Fibroblast of the aortic adventitia (primary cell): ENCODE data around the gene PARS2. TPM values are rescaled to one million over a fixed set of nuclear protein-coding genes. Genes with fewer than 3 reads are reported as not detected.

Source experiments
- DNase-seq: peaks from one replicate; pipeline ENCODE4 v3.0.0-alpha.2; 2010; ENCODE audit warnings: low read depth
- H3K4me3 ChIP-seq: 2 replicates; pipeline ENCODE4 v1.5.1; 2011; ENCODE audit warnings: low read depth, mild to moderate bottlenecking, control low read depth, low read length, moderate library complexity
- total RNA-seq: library from RNA; depleted of rRNA; stranded (reverse); fragments of >200 nt; gene quantifications from 2 replicates; pipeline ENCODE4 v1.2.3, GENCODE V29; 2012; ENCODE audit warnings: low replicate concordance
- TF ChIP-seq, protein P1 (sequence below): IDR thresholded peaks from 2 replicates; pipeline ENCODE4 v1.5.1; 2011; ENCODE audit warnings: mild to moderate bottlenecking, low read length, control low read depth, inconsistent platforms; ENCODE audit not compliant: insufficient read depth

Gene PARS2
- total RNA-seq, 1 donor, result 4.1 TPM

DNA sequence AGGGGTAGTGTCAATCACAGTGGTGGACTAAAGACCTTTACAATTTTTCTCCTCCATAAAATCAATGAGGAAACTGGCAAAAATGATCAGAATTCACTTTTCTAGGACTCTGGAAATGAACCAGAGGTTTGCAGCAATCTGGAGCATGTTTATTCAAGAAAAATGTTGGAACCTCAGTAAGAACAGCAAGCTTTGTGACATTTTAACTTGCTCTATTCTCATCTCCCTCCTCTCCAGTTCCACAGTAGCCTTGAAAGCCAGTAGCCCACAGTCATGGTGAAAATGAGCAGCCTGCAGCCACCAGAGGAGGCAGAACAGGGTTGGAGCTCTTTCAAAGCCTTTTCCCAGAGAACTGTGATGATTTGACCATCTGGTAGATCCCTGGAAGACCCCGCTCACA is 39.6 kb downstream of the PARS2 start:
- TF ChIP-seq, protein P1, sequence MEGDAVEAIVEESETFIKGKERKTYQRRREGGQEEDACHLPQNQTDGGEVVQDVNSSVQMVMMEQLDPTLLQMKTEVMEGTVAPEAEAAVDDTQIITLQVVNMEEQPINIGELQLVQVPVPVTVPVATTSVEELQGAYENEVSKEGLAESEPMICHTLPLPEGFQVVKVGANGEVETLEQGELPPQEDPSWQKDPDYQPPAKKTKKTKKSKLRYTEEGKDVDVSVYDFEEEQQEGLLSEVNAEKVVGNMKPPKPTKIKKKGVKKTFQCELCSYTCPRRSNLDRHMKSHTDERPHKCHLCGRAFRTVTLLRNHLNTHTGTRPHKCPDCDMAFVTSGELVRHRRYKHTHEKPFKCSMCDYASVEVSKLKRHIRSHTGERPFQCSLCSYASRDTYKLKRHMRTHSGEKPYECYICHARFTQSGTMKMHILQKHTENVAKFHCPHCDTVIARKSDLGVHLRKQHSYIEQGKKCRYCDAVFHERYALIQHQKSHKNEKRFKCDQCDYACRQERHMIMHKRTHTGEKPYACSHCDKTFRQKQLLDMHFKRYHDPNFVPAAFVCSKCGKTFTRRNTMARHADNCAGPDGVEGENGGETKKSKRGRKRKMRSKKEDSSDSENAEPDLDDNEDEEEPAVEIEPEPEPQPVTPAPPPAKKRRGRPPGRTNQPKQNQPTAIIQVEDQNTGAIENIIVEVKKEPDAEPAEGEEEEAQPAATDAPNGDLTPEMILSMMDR, result no peak
- no peak overlapping the region for H3K4me3 ChIP-seq
- no peak for DNase-seq

DNA sequence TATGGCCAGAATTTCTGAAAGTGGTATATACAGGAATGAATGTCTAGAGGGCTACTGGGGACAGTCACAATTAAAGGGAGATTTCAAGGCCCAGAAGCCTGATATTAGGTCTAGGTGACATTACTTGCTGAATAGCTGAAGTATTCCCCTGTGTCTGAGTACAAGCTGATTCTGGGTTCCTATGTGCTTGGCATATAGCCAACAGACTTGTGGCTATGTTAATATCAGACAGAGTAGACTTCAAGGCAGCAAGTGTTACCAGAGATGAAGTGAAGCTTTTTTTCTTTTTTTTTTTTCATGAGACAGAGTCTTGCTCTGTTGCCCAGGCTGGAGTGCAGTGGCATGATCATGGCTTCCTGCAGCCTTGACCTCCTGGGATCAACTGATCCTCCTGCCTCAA is 40.3 kb downstream of the PARS2 start:
- TF ChIP-seq, protein P1, result no peak
- H3K4me3 ChIP-seq, result no peak overlapping the region
- DNase-seq, result no peak

DNA sequence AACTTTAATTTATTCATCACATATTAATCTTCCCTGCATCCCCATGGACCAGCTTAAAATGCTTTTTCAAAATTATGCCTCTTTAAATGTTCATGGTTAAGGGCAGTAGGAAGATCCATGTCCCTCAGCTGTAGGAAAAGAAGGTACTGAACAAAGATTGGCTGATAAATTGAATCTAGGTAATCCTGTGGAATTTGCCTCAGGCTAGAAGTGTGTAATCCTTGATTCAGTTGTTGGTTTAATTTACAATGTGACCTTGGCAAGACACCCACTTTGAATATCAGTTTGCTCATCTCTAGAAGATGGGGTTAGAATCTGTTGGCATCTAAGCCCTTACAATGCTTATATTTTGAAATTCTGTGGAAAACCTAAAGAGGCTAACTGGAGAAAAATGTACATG is 42.6 kb downstream of the PARS2 start:
- H3K4me3 ChIP-seq, result no peak overlapping the region
- TF ChIP-seq, protein P1, result no peak
- DNase-seq, result no peak

DNA sequence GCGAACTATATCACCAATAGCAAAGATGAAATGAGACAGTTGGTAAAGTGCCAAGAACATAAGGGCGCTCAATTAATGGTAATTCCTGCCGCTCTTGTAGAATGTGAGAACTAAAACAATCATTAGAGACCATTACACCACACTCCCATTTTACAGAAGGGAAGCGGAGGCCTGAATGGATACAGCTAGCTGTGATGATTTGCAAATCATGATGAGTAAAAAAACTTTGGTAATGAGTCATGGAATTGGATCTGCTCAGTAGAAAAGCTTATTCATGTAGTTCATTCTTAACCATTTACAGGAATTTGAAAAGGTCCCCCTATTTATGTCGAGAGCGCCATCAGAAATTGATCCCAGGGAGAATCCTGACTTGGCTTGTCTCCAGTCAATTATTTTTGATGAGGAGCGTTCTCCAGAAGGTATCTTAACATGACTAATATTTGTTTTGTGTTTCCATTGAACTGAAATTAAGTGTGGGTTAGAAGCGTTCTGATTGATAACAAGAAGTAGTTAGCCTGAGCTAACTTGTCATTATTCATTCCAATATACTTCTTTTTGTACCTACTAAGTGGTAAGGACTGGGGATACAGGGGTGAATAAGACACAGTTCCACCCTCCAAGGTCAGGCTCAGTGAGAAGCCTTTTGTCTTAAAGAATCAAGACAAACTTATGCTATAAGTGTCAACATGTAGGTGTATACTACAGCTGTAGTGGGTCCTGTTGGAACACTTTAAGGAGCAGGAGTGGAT is 47.9 kb downstream of the PARS2 start:
- TF ChIP-seq, protein P1, result no peak
- peak; percentile 61 for DNase-seq
- H3K4me3 ChIP-seq, result peak overlapping the region; percentile 95

DNA sequence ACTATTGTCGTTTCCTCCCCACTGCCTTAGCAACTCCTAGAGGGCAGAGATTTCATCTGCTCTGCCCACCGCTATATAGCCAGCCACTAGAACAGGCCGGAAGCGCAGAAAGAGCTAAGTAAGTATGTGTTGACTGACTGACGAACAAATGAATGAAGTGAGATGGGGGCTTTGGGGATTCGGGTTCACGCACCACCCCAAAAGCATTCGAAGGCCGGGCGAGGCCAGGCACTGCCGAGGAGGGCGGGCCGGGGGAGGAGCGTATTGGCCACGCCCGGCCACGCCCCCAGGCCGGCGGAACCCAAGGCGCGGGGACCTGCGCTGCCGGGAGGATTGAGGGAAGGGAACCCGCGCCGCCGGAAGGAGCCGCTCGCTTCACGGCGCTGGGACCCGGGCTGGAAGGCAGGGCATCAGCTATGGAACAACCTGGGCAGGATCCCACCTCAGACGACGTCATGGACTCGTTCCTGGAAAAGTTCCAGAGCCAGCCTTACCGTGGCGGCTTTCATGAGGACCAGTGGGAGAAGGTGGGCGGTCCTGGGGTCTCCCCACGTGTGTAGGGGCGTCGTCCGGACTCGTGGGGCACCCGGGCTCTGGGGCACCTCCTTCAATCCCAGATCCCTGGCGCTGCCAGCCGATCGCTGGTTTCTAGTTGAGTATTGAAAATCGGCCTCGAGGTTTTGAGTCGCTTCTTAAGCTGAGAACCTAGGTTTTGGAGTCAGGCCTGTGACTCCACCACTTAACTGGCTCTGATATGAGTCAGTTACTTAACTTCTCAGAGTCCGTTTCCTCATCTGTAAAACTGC is 48.6 kb downstream of the PARS2 start, which contains the start of gene TTC4:
TSS of gene TTC4 (plus strand) at position 369 of the 806 bp plus-strand sequence. CDS start at position 417, 48 bp downstream.
- peak within 1 kb of the TSS; percentile 95 for H3K4me3 ChIP-seq
- TF ChIP-seq, protein P1, result no peak
- DNase-seq, result peak; percentile 74

DNA sequence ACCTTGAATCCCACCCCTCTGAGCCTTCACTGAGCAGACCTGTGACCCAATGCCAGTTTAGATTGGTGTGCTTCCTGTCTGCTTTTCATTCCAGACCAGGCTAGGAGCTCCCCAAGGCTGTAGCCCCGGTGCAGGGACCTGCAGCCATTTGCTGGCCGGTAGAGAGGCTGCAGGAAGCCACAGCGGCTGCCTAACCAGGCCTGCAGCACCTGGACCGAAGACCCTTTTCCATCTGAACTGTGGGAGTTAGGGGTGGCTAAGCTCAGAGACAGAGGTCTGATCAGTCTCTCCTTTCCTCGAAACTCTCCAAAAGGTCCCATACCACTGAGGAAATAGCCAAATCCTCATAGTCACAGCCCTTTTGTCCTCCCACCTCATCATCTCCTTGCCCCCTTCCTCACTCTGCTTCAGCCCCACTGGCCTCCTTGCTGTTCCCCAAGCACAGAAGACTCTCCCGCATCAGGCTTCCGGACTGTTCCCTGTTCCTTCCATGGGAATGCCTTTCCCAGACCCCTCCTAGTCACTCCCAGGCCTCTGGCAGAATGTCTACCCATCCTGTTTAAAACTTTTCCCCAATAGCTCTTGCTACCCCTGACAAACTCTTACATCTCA is 49.3 kb downstream of the PARS2 start:
- TF ChIP-seq, protein P1, result no peak
- DNase-seq, result no peak
- peak overlapping the region; percentile 95 for H3K4me3 ChIP-seq
